Measurements from ENCODE around the gene SLC22A16.
"Not testable (repeated sequence)": the region's sequence is repeated elsewhere in the genome, so short reads cannot be mapped to it uniquely, and the experiment has no call there.

Gene SLC22A16, protein sequence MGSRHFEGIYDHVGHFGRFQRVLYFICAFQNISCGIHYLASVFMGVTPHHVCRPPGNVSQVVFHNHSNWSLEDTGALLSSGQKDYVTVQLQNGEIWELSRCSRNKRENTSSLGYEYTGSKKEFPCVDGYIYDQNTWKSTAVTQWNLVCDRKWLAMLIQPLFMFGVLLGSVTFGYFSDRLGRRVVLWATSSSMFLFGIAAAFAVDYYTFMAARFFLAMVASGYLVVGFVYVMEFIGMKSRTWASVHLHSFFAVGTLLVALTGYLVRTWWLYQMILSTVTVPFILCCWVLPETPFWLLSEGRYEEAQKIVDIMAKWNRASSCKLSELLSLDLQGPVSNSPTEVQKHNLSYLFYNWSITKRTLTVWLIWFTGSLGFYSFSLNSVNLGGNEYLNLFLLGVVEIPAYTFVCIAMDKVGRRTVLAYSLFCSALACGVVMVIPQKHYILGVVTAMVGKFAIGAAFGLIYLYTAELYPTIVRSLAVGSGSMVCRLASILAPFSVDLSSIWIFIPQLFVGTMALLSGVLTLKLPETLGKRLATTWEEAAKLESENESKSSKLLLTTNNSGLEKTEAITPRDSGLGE

DNA sequence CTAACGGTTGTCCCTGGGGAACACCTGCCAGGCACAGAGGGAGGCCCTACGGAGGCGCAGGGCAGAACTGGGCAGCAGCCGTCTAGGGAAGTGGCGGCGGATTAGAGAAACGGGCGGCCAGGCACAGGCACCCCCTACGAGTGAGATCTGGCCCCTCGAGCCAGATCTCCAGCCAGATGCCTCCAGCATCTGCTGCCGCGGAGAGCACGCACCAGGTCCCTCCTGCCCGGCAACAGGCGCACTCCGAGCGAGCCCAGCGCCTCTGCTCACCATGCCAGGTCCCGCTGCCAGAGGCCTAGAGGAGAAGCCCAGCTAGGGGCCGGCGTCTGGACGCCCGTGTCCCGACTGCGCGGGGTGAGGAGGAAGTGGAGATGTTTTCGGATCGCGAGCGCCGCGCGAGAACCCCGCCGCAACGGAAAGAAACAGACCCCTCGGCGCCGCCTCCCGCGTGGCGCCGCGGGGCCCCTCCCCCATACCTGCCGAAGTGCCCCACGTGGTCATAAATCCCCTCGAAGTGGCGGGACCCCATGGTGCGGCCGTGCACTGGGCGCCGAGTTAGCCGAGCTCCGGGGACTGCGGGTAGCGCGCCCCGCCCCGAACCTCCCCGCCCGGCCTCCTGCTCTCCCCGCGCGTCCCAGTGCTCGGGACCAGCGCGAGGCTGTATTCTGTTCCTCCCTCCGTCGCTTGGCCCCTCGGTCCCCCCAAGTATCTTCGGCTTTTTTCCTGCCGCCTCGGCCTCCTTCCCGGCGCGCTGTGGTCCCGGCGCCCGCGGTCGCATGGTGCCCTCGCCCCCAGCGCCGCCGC is at the start of gene SLC22A16:
Gene SLC22A16, minus strand, starts transcription at position 568 of the 804 bp plus-strand sequence. Its CDS starts 39 bp downstream, at position 529.
- no peak for DNase-seq

DNA sequence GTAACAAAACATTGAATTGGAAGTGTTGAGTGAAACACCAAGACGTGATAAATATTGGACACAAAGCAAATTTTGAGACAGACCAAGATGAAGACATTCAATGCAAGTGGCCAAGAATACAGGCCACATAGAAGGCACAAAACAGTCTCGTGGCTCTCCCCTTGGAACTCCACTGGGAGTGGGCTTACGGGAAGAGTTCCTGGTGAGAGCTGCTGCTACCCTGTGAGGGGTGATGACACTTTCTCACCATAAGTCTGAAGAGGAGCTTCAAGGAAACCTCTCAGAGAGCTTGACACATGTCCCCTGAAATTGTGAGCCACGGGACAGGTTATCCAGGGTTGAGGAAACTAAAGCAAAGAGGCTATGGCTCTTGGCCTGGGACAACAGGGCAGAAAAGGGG is 48.6 kb upstream of the SLC22A16 start:
- DNase-seq = no peak

DNA sequence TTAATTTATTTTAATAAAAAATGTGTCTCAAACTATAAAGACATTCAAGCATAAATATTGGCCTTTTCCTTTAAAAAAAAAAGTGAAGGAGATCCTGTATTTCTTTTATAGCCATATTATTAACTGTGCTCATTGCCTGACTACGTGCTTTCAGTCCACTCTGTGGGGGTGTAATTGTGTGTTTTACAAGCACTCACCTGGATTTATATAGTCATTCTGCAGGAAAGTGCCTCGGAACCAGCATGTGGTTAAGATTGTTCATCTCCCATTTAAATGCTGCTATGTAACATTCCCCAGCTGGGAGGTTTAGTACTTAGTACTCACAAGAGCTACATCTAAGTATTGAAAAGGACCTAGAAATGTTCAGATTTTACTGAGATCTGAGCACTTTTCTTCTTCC is 47.9 kb upstream of the SLC22A16 start:
- no peak for DNase-seq

DNA sequence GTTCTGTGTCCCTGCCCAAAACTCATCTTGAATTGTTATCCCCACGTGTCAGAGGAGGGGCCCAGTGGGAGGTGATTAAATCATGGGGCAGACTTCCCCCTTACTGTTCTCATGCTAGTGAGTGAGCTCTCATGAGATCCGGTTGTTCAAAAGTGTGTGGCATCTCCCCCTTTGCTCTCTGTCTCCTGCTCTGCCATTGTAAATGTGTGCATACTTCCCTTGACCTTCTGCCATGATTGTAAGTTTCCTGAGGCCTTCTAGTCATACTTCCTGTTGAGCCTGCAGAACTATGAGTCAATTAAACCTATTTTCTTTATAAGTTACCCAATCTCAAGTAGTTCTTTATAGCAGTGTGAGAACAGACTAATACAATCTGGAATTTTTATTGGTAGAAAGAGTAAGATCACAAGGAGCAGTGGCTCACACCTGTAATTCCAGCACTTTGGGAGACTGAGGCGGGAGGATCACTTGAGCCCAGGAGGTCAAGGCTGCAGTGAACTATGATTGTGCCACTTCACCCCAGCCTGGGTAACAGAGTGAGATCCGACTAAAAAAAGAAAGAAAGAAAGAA is 47.1 kb upstream of the SLC22A16 start:
- DNase-seq = no peak

DNA sequence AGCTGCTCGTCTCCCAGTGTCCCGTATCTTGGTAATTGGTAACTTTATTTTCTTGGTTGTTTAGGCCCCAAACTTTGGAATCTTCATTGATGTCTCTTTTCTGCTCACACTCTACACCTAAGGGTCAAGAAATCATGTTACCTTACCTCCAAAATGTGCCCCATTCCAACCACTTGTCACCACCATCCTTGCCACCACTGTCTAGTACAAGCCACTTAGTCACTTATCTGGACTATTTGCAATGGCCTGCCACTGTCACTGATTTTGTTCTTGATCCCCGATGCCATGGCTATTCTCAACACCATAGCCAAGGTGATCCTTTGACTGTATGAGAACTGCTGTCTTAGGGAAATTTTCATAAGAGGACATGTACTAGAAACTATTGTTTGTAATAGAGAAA is 46.0 kb upstream of the SLC22A16 start:
- DNase-seq = no peak

DNA sequence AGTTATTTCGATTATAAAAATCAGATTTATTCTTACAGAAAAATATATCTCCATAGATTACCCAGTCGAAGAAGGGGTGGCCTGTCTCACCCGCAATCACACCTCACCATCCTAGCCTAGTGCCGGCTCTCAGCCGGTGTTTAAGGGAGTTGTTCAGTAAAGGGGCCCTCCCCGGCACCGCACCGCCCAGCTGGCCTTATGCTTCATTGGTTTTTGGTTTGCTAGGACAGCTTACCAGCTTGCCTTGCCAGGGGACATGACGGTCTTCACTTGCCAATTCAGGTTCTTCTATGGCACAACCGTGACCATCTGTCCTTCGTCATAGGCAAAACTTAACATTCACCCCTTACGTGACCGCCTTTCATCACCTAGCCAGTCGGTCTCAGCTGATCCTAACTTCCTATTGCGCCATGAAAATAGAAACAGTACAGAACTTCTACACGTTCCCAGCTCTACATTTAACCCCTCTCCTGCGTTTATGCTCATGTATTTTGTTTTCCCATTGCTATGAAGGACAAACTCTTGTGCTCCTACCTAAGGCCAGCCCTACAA is 44.7 kb upstream of the SLC22A16 start:
- no peak for DNase-seq

DNA sequence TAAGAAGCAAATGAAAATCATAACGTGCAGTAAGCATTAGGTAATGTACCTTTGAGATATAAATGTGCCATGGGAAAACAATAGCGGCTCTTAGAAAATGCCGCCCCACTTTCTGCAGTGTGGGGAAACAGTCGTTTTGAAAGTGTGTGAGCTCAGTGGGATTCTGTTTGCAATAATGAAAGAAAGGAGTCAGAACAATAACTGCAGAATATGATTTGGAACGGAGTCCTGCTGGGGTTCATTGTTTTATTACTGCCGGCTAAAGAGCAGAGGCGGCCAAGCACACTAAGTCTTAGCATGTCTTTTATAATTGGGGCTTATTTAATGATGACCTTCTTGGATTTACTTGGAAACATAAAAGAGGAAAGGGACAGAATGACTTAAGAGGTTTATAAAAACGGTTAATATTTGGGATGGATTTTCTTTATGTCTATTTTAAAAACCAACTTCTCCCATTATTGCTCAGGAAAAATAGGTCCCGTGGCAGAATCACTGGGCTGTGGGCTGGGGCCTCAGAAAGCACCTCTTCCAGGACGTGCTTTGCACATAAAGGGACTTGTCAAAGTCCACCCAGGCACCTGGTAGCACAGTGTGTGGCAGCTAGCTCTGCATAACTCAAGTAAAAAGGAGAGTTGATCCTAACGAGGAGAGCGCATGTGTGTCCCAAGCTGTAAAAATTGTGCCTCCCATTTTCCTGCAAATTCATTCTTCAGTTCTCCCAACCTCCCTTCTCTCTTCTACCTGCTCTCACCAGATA is 44.0 kb upstream of the SLC22A16 start:
- no peak for DNase-seq

DNA sequence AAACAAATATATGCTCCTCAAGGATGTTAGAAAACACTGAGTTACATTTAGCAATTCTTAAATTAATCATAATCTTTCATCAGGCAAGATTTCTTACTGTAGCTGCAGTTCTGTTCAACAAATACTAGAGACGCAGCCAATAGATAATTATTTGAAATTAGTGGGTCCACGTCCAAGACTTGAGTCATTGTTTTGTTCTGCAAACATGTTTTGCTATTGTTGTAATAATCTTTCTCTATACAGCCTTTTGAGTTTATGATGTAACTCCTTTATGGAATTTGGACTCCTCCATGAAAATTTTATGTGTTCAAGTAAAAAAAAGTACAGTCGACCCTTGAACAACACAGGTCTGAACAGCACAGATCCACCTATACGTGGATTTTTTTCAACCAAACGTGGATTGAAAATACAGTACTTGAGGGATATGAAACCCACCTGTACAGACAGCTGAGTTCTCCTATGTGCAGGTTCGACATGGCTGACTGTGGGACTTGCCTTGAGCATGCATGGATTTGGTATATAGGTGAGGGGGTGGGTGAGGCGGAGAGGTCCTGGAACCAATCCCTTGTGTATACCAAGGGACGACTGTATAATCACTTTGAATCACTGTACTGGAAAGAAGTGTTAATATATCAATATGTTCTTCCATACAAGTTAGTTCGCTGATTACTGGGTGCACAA is 41.3 kb upstream of the SLC22A16 start:
- DNase-seq = no peak

DNA sequence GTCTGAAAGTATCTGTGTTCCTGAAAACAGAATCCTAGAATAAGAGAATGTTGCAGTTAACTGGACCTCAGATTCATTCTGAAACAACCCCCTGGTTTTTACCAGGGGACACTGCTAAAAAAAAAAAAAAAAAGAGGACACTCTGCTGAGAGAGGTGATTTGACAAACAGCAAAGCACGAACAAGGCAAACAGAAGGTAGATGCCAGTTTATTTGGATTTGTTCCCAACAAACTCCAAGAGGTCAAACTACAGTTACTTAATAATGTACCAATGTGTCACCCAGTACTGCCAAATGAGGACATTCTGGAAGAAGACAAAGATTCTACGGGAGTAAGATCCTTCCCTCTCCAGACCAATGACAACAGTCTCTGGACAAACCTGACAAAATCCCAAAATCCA is 40.6 kb upstream of the SLC22A16 start:
- DNase-seq = no peak

DNA sequence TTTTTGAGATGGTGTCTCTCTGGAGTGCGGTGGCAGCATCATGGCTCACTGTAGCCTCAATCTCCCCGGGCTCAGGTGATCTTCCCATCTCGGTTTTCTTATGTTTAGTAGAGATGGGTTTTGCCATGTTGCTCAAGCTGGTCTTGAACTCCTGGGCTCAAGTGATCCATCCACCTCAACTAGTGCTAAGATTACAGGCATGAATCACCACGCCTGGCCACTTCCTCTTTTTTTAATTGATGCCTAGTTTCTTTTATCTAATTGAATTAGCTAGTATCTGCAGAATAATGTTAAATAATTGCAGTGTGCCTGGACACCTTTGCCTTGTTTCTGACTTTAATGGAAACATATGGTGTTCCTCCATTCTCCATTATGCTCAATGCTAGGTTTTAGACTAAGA is 38.4 kb upstream of the SLC22A16 start:
- no peak for DNase-seq

DNA sequence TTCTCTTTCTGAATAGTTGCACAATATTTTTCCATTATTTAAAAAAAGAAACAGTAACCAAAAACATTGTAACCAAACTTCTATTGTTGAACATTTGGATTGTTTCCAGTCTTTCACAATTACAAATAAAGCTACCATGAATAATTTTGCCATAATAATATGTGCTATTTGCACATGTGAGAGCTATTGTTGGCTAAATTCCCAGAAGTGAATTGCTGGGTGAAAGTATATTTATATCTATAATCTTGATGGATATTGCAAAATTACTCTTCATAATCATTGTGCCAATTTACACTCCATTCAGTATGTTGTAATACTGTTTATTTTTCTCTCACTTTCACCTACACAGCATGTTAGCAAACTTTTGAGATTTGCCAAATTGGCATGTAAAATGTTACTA is 36.6 kb upstream of the SLC22A16 start:
- no peak for DNase-seq

DNA sequence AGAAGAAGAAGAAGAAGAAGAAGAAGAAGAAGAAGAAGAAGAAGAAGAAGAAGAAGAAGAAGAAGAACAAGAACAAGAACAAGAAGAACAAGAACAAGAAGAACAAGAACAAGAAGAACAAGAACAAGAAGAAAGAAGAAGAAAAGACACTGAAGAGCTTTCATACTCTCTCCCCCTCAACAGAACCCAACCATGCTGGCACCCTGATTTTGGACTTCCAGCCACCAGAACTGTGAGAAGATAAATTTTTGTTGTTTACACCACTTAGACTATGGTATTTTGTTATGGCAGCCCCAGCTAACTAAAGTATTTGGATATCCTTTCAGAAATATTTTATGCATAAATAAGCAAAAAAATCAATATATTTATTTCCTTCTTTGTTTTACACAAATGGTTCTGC is 36.1 kb upstream of the SLC22A16 start:
- DNase-seq = not testable (repeated sequence)

DNA sequence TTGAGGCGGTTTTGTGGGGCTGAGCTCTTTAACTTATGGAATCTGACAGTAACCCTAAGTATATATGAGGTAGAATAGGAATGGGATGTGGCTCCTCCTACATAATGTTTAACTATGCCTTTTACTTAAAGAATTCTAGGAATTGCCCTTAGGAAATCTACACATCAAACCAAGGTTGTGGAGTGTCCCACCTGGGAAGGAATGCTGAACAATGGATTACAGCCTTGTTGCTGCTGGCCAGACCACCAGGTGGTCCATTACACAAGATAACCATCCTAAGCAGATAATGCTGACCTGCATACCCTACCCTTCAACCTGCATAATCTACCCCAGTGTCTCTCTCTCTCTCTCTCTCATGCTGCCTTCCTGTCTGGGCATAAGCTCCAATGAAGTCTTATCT is 35.0 kb upstream of the SLC22A16 start:
- no peak for DNase-seq

DNA sequence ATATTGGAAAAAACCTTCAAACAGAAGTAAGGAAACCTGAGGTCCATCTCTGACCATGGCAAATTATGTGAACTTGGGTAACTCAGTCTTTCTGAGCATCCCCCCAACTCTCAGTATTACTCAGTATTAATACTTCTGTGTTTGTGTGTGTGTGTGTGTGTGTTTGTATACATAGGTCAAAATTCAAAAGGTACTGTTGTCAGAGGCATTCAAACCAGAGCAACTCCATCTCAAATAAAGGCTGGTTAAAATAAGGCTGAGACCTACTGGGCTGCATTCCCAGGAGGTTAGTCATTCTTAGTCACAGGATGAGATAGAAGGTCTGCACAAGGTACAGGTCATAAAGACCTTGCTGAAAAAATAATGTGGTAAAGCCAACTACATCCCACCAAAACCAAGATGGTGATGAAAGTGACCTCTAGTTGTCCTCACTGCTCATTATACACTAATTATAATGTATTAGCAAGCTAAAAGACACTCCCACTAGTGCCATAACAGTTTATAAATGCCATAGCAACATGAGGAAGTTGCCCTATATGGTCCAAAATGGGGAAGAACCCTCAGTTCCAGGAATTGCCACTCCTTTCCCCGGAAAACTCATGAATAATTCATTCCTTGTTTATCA is 33.3 kb upstream of the SLC22A16 start:
- DNase-seq = no peak

DNA sequence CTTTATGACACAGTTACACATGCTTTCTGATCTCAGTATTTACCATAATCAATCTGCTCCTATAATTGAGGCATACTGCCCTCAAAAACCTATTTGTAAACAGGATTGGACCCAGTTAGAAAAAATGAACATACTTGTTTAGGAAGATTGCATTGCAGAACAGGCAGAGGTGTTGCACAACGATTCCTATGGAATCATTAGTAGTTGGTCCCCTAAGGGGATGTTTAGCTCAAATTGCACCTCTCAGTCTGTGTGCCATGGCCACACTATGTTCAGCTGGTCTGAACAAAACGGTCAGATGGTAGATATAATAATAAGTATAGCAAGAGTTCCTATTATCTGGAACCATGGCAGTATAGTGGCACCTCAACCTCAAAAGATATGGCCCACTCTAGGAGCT is 28.5 kb upstream of the SLC22A16 start:
- not testable (repeated sequence) for DNase-seq

DNA sequence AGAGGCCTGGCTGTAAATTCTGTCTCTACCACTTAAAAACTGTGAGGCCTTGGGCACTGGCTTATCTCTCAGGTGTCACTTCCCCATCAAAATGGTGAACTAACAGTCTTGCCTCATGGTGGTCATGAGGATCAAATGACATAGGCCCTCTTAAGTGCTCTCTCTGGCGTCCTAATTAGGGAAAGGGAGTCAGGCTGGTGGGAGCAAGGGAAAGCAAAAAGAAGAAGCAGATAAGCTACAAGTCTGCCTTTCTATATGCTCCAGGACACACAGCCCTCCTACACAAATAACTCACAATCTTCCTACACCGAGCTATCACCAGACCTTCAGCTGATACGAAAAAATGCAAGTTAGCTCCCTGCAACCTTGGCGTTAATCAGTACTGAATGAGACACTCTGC is 19.5 kb upstream of the SLC22A16 start:
- no peak for DNase-seq

DNA sequence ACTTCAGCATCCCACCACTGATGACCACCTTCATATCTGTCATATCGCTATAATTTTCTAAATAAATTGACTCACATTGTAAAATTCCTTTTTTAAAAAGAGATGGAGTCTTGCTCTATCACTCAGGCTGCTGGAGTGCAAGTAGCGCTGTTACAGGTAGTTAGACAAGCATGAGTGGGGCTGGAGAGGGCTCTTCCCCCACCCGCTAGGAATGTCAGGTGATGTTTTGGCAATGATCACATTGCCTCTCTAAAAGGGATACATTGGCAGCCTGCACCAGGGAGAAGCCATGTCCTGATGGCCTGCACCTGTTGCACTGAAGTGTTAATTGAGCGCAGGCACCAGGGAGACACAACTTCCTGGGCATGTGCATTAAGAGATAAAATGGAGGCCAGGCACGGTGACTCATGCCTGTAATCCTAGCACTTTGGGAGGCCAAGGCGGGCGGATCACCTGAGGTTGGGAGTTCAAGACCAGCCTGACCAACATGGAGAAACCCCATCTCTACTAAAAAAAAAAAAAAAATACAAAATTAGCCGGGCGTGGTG is 16.9 kb upstream of the SLC22A16 start:
- DNase-seq = no peak

DNA sequence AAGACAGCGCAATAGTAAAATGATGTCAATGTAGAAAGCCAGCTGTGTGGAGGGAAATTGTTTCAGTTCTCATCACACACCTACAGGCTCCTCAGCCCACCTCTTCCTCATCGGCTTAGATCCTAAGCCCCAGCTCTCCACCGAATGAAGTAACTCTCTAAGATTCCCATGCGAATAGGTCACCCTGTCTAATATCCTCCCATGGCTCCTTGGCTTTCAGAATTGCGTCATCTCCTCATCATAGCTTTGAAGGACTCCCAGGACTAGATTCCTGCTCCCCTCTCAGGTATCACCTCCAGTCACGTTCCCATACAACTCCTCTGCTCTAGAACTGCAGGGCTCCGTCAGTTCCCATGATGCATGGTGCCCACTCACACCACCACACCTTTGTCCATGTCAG is 16.2 kb upstream of the SLC22A16 start:
- DNase-seq = no peak

DNA sequence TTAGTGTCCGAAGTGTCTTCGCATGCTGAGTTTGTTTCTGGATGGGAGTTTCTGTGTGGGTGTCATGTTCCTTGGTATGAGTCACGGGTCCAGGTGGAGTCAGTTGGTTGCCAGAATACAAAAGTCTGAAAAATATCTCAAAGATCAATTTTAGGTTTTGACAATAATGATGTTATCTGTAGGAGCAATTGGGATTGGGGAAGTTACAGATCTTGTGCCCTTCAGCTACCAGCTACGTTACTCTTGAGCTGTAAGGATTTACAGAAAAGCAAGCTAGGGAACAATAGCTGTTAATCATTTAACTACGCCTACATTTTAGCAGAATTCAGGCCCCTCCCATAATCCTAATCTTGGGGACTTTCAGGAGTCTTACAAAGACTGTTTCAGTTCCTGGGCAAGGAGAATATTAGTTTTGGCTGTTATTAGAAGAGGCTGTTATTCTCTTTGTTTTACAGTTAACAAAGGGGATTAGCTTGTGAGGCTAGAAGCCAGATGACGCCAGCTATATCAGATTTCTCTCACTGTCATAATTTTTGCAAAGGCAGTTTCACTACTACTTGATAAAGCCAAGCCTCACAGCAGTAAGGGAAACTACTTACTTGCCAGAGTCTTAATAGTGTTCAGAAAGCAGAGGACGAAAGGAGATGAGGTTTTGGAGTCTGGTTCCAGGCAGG is 15.4 kb upstream of the SLC22A16 start:
- DNase-seq = no peak

DNA sequence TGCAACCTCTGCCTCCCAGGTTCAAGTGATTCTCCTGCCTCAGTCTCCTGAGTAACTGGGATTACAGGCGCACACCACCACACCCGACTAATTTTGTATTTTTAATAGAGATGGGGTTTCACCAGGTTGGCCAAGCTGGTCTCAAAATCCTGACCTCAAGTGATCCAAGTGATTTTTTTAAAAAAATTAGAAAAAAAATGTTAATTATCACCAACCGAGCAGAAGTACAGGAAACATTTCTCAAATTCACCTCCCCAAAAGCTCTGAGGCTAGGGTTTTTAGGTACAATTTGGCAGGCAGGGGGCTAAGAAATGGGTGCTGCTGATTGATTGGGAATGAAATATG is 14.9 kb upstream of the SLC22A16 start:
- DNase-seq = no peak

DNA sequence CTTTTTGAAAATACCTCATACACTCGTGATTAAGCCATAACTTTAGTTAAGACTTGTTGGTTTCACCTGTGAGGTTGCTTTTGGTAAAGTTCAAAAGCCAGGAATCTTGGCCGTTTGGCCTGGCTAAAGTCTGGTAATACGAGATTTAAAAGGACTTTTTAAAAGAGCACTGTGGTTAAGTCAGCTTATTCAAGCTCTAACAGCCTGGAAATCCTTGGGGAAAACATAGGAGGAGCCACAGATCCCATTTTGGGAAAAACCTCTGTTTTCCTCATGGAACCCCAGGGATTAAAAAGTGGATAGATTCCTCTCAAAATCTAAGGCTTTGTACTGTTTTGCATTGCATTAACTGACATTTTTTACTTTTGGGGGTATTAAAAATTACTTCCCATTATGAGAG is 13.7 kb upstream of the SLC22A16 start:
- DNase-seq = no peak

All from cortex of kidney (tissue), 1 donor.